Measurements from ENCODE around the gene KIF21A. TPM values are rescaled to one million over a fixed set of nuclear protein-coding genes. Genes with fewer than 3 reads are reported as not detected.

Gene KIF21A
- total RNA-seq, 1 donor from 2014 or later, result 12.2 TPM

DNA sequence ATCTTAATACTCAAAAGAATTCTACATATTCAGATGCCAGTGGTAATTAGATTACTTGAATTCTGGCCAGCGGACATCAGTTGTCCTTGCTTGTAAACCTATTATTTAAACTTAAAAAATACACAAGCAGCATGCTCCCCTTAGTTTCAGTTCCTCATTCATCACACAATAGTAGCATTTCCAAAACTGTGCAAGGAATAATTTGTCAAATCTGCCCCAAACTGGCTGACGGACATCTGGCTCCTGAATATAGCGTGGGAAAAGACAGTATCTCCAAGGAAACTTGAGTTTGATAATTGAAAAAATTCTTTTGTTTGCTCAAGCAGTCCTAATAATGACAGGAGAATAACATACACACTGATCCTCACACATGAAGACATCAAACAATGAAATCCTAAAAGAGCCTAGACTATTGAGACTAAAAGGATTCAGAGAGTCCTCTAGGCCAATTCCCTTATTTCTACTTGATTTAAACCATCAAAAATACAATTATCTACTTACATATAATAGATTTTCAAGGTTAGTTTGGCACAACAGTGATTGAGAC lies 90.4 kb downstream of the KIF21A start:
- DNase-seq, result no peak
- Histone ChIP-seq H3K4me1 (no peaks in the 10 kb centered on the region), H3K27me3 (no peaks in the 10 kb centered on the region), H3K36me3 (no peaks in the 10 kb centered on the region), H3K9me3 (no peaks in the 10 kb centered on the region), H3K4me3 (no peak overlapping the region), H3K27ac (no peak overlapping the region)
- intact Hi-C loops (cut with DNase I), result no loop called here
- no peak for ATAC-seq
- TF ChIP-seq, protein P1, sequence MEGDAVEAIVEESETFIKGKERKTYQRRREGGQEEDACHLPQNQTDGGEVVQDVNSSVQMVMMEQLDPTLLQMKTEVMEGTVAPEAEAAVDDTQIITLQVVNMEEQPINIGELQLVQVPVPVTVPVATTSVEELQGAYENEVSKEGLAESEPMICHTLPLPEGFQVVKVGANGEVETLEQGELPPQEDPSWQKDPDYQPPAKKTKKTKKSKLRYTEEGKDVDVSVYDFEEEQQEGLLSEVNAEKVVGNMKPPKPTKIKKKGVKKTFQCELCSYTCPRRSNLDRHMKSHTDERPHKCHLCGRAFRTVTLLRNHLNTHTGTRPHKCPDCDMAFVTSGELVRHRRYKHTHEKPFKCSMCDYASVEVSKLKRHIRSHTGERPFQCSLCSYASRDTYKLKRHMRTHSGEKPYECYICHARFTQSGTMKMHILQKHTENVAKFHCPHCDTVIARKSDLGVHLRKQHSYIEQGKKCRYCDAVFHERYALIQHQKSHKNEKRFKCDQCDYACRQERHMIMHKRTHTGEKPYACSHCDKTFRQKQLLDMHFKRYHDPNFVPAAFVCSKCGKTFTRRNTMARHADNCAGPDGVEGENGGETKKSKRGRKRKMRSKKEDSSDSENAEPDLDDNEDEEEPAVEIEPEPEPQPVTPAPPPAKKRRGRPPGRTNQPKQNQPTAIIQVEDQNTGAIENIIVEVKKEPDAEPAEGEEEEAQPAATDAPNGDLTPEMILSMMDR (IDR thresholded peaks at IDR 0.05), result no peak

DNA sequence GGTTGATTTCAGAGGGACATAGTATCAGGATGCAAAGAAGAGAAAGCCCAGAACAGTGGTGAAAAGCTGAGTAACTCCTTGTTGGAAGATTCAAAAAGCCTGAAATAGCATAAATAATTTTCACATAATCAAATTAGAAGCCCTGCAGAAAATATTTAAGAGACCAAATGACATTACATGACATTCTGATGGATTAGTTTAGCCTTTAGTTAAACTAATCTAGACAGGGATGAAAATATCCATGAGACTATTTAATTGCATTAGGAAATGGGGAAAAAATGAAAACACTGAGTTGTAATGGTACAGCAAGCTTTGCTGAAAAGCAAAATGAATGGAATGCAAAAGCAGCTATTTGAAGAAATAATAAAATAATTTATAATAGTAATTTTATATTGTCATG lies 91.8 kb downstream of the KIF21A start:
- Histone ChIP-seq H3K27ac (no peak overlapping the region), H3K36me3 (no peaks in the 10 kb centered on the region), H3K4me3 (no peak overlapping the region), H3K4me1 (no peaks in the 10 kb centered on the region), H3K9me3 (no peaks in the 10 kb centered on the region), H3K27me3 (no peaks in the 10 kb centered on the region)
- no peak for ATAC-seq
- TF ChIP-seq, protein P1 (IDR thresholded peaks at IDR 0.05), result no peak
- intact Hi-C loops (cut with DNase I), result no loop called here
- DNase-seq, result no peak

DNA sequence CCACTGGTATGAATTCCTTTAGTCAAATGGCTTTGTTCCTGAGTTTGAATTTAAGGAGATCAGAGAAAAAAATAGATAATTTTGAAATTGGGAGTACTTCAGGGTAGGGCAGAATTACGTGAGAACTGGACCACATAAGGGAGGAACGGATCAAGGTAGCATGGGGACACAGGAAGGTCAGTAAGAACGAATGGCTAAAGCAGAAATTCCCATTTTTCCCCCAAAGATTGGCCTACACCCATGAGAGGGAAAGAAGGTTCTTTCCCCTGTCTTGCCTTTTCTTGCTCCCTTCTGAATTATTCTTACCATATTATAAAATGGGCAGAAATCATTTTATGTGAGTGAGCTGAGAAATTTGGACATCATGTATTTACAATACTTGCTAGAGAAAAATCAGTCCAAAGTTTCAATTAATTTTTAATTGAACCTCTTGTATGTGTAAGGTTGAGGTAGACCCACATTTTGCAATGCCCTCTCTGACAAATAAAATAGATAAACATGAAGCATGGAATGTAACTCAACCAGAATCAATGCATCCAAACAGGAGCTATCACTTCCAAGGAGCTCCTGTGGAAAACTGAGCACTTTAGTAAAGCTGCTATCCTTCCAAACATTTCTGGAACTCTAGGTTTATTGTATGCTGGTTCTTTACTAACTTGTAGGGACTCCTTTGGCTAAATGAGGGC lies 93.8 kb downstream of the KIF21A start:
- TF ChIP-seq, protein P1 (IDR thresholded peaks at IDR 0.05), result no peak
- no peaks in the 10 kb centered on the region for H3K27me3 ChIP-seq
- H3K9me3 ChIP-seq, result no peaks in the 10 kb centered on the region
- H3K27ac ChIP-seq, result no peak overlapping the region
- ATAC-seq (no peak), DNase-seq (no peak)
- H3K36me3 ChIP-seq, result no peaks in the 10 kb centered on the region
- H3K4me1 ChIP-seq, result no peaks in the 10 kb centered on the region
- no peak overlapping the region for H3K4me3 ChIP-seq
- intact Hi-C loops (cut with DNase I), result no loop called here

DNA sequence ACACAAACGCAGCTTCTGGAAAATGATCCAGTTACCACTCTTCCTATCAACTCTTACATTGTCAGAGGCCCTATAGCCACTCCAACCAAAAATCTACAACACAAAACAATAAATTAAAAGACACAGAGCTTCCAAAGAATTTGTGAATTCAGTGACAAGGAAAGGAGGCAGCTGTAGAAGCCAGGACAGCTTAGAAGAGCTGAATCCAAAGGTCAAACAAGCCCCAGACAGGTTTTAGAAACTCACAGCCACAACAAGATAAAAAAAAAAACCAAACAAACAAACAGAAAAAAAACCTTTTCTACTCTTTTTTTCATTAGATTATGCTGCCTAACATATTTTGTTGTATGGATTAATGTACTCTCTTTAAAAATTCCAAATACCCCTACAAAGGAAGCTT lies 94.4 kb downstream of the KIF21A start:
- Histone ChIP-seq H3K4me3 (no peak overlapping the region), H3K27me3 (no peaks in the 10 kb centered on the region), H3K36me3 (no peaks in the 10 kb centered on the region), H3K4me1 (no peaks in the 10 kb centered on the region), H3K9me3 (no peaks in the 10 kb centered on the region), H3K27ac (no peak overlapping the region)
- ATAC-seq, result no peak
- intact Hi-C loops (cut with DNase I), result no loop called here
- TF ChIP-seq, protein P1 (IDR thresholded peaks at IDR 0.05), result no peak
- DNase-seq, result no peak

DNA sequence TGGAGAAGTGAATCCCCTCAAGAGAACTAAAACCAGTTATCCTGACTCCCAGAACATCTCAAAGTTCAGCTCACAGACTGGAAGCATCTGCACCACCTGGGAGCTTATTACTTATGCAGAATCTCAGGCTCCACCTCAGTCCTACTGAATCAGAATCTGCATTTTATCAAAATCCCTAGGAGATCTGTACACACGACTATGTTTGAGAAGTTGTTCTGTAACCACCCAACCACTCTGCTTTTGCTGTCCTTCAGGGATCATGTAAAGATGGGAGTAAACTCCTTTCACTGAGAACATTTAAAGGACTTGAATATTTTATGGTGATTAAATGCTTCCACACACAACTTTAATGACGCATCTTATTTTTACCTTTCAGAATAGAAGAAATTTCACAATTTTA lies 98.0 kb downstream of the KIF21A start:
- Histone ChIP-seq H3K36me3 (no peaks in the 10 kb centered on the region), H3K4me3 (no peak overlapping the region), H3K9me3 (no peaks in the 10 kb centered on the region), H3K4me1 (no peaks in the 10 kb centered on the region), H3K27ac (no peak overlapping the region), H3K27me3 (no peaks in the 10 kb centered on the region)
- TF ChIP-seq, protein P1 (IDR thresholded peaks at IDR 0.05), result no peak
- ATAC-seq, result no peak
- intact Hi-C loops (cut with DNase I), result no loop called here
- no peak for DNase-seq

All from upper lobe of right lung (tissue), 1 donor.